NT2/D1 (cell line): ENCODE results near the gene DNAJC27.

ENCODE experiments used
- DNase-seq: peaks from one replicate; pipeline ENCODE4 v3.0.0-alpha.2; 2011; ENCODE audit warnings: low read depth, low spot score
- H3K27me3 ChIP-seq: 2 replicates; pipeline ENCODE4 v1.6.0; 2011; ENCODE audit warnings: mild to moderate bottlenecking; ENCODE audit not compliant: insufficient read length, insufficient read depth
- H3K36me3 ChIP-seq: 2 replicates; pipeline ENCODE4 v1.6.1; 2011; ENCODE audit warnings: mild to moderate bottlenecking, low read length, mixed read lengths; ENCODE audit not compliant: insufficient read depth, insufficient read length
- H3K4me1 ChIP-seq: 2 replicates; pipeline ENCODE4 v1.5.1; 2011; ENCODE audit not compliant: insufficient read depth, insufficient read length
- H3K4me3 ChIP-seq: 2 replicates; pipeline ENCODE4 v1.5.1; 2011; ENCODE audit warnings: low read depth; ENCODE audit not compliant: insufficient read length
- H3K9ac ChIP-seq: 2 replicates; pipeline ENCODE4 v1.6.0; 2011; ENCODE audit warnings: low read depth; ENCODE audit not compliant: insufficient read length
- H3K9me3 ChIP-seq: 2 replicates; pipeline ENCODE4 v1.5.1; 2011; ENCODE audit warnings: mild to moderate bottlenecking, low read length; ENCODE audit not compliant: insufficient read depth
- SUZ12 ChIP-seq: IDR thresholded peaks from 2 replicates; pipeline ENCODE4 v1.6.1; 2011; ENCODE audit not compliant: insufficient read length, insufficient read depth; ENCODE audit errors: extremely low read depth
- YY1 ChIP-seq: IDR thresholded peaks from 2 replicates; pipeline ENCODE4 v1.6.1; 2011; ENCODE audit not compliant: insufficient read length, insufficient read depth
- ZNF274 ChIP-seq: IDR thresholded peaks from 2 replicates; pipeline ENCODE4 v1.6.1; 2011; ENCODE audit warnings: mild to moderate bottlenecking, low read depth, low read length

The DNAJC27 gene

GRCh38 chr2:24913911-24914310 lies 57.8 kb downstream of the DNAJC27 start:
- Histone ChIP-seq H3K4me3 (no peak overlapping the region), H3K9ac (peak overlapping the region; percentile 42), H3K9me3 (no peaks in the 10 kb centered on the region), H3K4me1 (peaks cover 8% of the 10 kb centered on the region), H3K27me3 (peaks cover 6% of the 10 kb centered on the region), H3K36me3 (peaks cover 15% of the 10 kb centered on the region)
- TF ChIP-seq YY1: no peak
- TF ChIP-seq ZNF274: no peak
- no peak for TF ChIP-seq SUZ12
- no peak for DNase-seq

- Histone ChIP-seq H3K27me3 (no peaks in the 10 kb centered on the region), H3K36me3 (peaks cover 13% of the 10 kb centered on the region), H3K9me3 (no peaks in the 10 kb centered on the region), H3K4me1 (peaks cover 3% of the 10 kb centered on the region), H3K4me3 (no peak overlapping the region), H3K9ac (no peak overlapping the region)
- TF ChIP-seq SUZ12: no peak
- TF ChIP-seq ZNF274: no peak
- no peak for TF ChIP-seq YY1
- DNase-seq: no peak
These were observed 58.8 kb downstream of the DNAJC27 start for GRCh38 chr2:24912986-24913385.

- no peaks in the 10 kb centered on the region for H3K9me3 ChIP-seq
- H3K27me3 ChIP-seq: no peaks in the 10 kb centered on the region
- peaks cover 3% of the 10 kb centered on the region for H3K4me1 ChIP-seq
- H3K9ac ChIP-seq: no peak overlapping the region
- DNase-seq: no peak
- H3K4me3 ChIP-seq: no peak overlapping the region
- no peak for TF ChIP-seq SUZ12
- no peak for TF ChIP-seq ZNF274
- no peak for TF ChIP-seq YY1
- peaks cover 8% of the 10 kb centered on the region for H3K36me3 ChIP-seq
These were observed 59.2 kb downstream of the DNAJC27 start for GRCh38 chr2:24912523-24912922.

- DNase-seq: no peak
- Histone ChIP-seq H3K4me3 (no peak overlapping the region), H3K27me3 (no peaks in the 10 kb centered on the region), H3K9me3 (no peaks in the 10 kb centered on the region), H3K9ac (no peak overlapping the region), H3K36me3 (peaks cover 8% of the 10 kb centered on the region), H3K4me1 (peaks cover 3% of the 10 kb centered on the region)
- no peak for TF ChIP-seq YY1
- no peak for TF ChIP-seq SUZ12
- TF ChIP-seq ZNF274: no peak
These were observed 61.5 kb downstream of the DNAJC27 start for GRCh38 chr2:24910245-24910644.

- DNase-seq: no peak
- Histone ChIP-seq H3K4me1 (peaks cover 3% of the 10 kb centered on the region), H3K9me3 (no peaks in the 10 kb centered on the region), H3K27me3 (no peaks in the 10 kb centered on the region), H3K9ac (no peak overlapping the region), H3K36me3 (peaks cover 8% of the 10 kb centered on the region), H3K4me3 (no peak overlapping the region)
- no peak for TF ChIP-seq ZNF274
- no peak for TF ChIP-seq SUZ12
- no peak for TF ChIP-seq YY1
These were observed 62.1 kb downstream of the DNAJC27 start for GRCh38 chr2:24909555-24910177.

DNA sequence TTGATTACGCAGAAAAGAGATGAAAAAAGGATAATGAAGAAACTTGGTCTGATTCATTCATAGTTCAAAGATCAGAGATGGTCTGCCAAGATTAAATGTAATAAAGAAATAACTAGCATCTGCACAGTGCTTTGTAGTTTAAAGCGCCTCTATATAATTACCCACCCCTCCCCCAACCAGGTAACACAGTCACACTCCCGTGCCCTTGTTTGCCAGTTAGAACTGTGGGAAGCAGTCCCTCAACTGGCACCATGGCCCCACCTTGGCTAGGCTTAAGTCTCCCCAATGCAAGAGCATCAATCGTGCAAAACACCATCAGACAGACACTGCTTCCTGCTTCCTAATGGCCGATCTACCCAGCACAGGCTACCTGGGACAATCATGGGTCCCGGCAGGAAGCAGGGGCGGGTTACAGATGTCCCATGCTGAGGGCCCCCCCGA lies 63.3 kb downstream of the DNAJC27 start:
- H3K27me3 ChIP-seq: no peaks in the 10 kb centered on the region
- no peak for DNase-seq
- no peaks in the 10 kb centered on the region for H3K9me3 ChIP-seq
- TF ChIP-seq SUZ12 (no peak), YY1 (no peak), ZNF274 (no peak)
- H3K9ac ChIP-seq: no peak overlapping the region
- peaks cover 3% of the 10 kb centered on the region for H3K4me1 ChIP-seq
- H3K36me3 ChIP-seq: peaks cover 8% of the 10 kb centered on the region
- H3K4me3 ChIP-seq: no peak overlapping the region

DNA sequence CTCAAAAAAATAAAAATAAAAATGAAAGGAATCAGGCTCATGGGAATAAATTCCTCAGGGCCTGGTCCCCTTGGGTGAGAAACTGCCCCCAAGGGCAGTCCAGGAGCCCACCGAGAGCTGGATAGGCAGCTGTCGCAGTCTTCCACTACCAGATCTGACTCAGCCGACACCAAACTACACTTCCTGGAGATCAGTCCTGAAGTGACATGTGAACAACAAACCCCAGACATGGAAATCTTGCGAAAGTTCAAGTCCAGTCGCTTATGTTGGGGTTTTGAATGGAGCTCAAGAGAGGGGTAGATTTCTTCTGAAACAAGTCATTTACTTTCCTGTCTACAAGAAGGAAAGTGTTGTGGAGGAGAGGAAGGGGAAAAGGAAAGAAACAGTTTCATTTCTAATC lies 64.6 kb downstream of the DNAJC27 start:
- Histone ChIP-seq H3K27me3 (no peaks in the 10 kb centered on the region), H3K4me1 (peaks cover 3% of the 10 kb centered on the region), H3K9ac (no peak overlapping the region), H3K36me3 (peaks cover 5% of the 10 kb centered on the region), H3K9me3 (no peaks in the 10 kb centered on the region), H3K4me3 (no peak overlapping the region)
- DNase-seq: no peak
- no peak for TF ChIP-seq YY1
- TF ChIP-seq ZNF274: no peak
